Ishikawa (cell line): Measurements from ENCODE around the gene TM4SF20.

Experiments used
- CEBPB ChIP-seq: IDR thresholded peaks from 2 replicates; pipeline ENCODE4 v1.6.1; 2012
- CREB1 ChIP-seq: IDR thresholded peaks from 2 replicates; pipeline ENCODE4 v1.6.1; 2012; ENCODE audit warnings: low read depth
- EGR1 ChIP-seq: IDR thresholded peaks from 2 replicates; pipeline ENCODE4 v1.6.1; 2012
- EP300 ChIP-seq: IDR thresholded peaks from 2 replicates; pipeline ENCODE4 v1.6.1; 2012; ENCODE audit warnings: borderline replicate concordance
- FOXM1 ChIP-seq: IDR thresholded peaks from 2 replicates; pipeline ENCODE4 v1.6.1; 2012; ENCODE audit warnings: low read depth, borderline replicate concordance
- MAX ChIP-seq: IDR thresholded peaks from 2 replicates; pipeline ENCODE4 v1.6.1; 2012
- NFIC ChIP-seq: IDR thresholded peaks from 2 replicates; pipeline ENCODE4 v1.6.1; 2012
- RAD21 ChIP-seq: IDR thresholded peaks from 2 replicates; pipeline ENCODE4 v1.6.1; 2012; ENCODE audit warnings: low read depth
- REST ChIP-seq: IDR thresholded peaks from 2 replicates; pipeline ENCODE4 v1.6.1; 2012; ENCODE audit warnings: low read depth, mild to moderate bottlenecking
- TAF1 ChIP-seq: IDR thresholded peaks from 2 replicates; pipeline ENCODE4 v1.6.1; 2012; ENCODE audit warnings: low read depth, mild to moderate bottlenecking
- TCF12 ChIP-seq: IDR thresholded peaks from 2 replicates; pipeline ENCODE4 v1.6.1; 2012; ENCODE audit warnings: low read depth
- TEAD4 ChIP-seq: IDR thresholded peaks from 2 replicates; pipeline ENCODE4 v1.6.1; 2012
- USF1 ChIP-seq: IDR thresholded peaks from 2 replicates; pipeline ENCODE4 v1.6.1; 2012
- YY1 ChIP-seq: IDR thresholded peaks from 2 replicates; pipeline ENCODE4 v1.6.1; 2012; ENCODE audit warnings: low read depth
- ZBTB7A ChIP-seq: IDR thresholded peaks from 2 replicates; pipeline ENCODE4 v1.6.1; 2012; ENCODE audit warnings: low read depth

The TM4SF20 gene

DNA sequence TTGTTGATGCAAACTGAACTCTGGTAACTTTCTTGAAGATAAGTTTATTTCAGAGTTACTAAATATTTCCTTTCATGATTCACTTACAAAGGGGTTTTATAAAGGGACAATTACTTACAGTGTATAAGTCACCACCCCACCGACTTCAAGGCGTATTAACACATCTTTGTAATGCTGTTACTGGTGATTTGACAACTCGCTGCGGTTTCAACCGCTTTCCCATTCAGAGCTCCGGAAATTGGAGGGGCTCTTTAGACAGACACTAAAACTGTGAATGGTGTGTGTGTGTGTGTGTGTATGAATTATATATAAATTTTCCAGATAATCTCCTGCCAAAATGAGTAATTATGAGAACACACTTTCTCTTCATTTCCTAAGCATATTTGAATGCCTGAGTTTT is 4.9 kb downstream of the TM4SF20 start:
- no peak for TF ChIP-seq ZBTB7A
- TF ChIP-seq RAD21, result no peak
- no peak for TF ChIP-seq TCF12
- TF ChIP-seq FOXM1, result no peak
- no peak for TF ChIP-seq USF1
- TF ChIP-seq CREB1, result no peak
- TF ChIP-seq NFIC, result no peak
- no peak for TF ChIP-seq TEAD4
- no peak for TF ChIP-seq MAX
- TF ChIP-seq YY1, result no peak

- TF ChIP-seq TEAD4 (no peak), CEBPB (no peak), EP300 (no peak), FOXM1 (no peak), EGR1 (no peak), CREB1 (no peak), RAD21 (no peak), NFIC (no peak), YY1 (no peak), ZBTB7A (no peak)
These were observed 5.7 kb downstream of the TM4SF20 start for GRCh38 chr2:227373389-227373788.

- TF ChIP-seq YY1, result no peak
- no peak for TF ChIP-seq TCF12
- TF ChIP-seq TAF1, result no peak
- TF ChIP-seq CREB1, result no peak
- TF ChIP-seq REST, result no peak
These were observed 8.3 kb downstream of the TM4SF20 start for GRCh38 chr2:227370791-227371312.

- no peak for TF ChIP-seq EP300
- TF ChIP-seq CREB1, result no peak
- TF ChIP-seq REST, result no peak
- TF ChIP-seq EGR1, result no peak
- TF ChIP-seq TEAD4, result no peak
- TF ChIP-seq MAX, result no peak
- TF ChIP-seq YY1, result no peak
- TF ChIP-seq ZBTB7A, result no peak
- no peak for TF ChIP-seq TCF12
- no peak for TF ChIP-seq USF1
- no peak for TF ChIP-seq FOXM1
- TF ChIP-seq NFIC, result no peak
- TF ChIP-seq CEBPB, result no peak
- TF ChIP-seq RAD21, result no peak
- TF ChIP-seq TAF1, result no peak
These were observed 9.0 kb downstream of the TM4SF20 start for GRCh38 chr2:227370092-227370491.

DNA sequence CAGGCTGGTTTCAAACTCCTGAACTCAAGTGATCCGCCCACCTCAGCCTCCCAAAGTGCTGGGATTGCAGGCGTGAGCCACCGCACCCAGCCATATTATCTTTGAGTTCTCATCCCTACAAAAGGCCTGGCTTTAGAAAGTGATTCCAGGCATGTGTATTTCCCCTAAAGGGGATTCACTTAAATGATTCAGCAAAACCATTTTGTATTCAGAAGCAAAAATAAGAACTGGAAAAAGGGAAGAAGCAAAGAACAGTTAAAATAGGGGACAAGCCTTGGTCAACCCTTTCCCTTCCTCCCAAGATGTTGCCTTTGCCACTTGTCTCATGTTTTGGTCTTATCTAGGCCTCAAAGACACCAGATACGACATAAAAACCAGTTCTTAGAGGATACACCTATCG is 10.5 kb downstream of the TM4SF20 start:
- TF ChIP-seq TCF12, result no peak
- TF ChIP-seq EP300, result no peak
- no peak for TF ChIP-seq CEBPB
- TF ChIP-seq NFIC, result no peak
- TF ChIP-seq TEAD4, result no peak
- TF ChIP-seq USF1, result no peak
- TF ChIP-seq RAD21, result no peak
- TF ChIP-seq YY1, result no peak
- TF ChIP-seq ZBTB7A, result no peak
- no peak for TF ChIP-seq FOXM1
- no peak for TF ChIP-seq MAX
- no peak for TF ChIP-seq REST
- no peak for TF ChIP-seq EGR1
- no peak for TF ChIP-seq TAF1
